HG02884 (cell line): ENCODE results near the gene RIOK3.
"Not testable (repeated sequence)": the region's sequence is repeated elsewhere in the genome, so short reads cannot be mapped to it uniquely, and the experiment has no call there.

Experiments used
- ATAC-seq: cut with Tn5 transposase; IDR thresholded peaks from one replicate; pipeline ENCODE4 v1.9.1; 2021; ENCODE audit warnings: mild to moderate bottlenecking, moderate library complexity; ENCODE audit not compliant: unreplicated experiment

Gene RIOK3

DNA sequence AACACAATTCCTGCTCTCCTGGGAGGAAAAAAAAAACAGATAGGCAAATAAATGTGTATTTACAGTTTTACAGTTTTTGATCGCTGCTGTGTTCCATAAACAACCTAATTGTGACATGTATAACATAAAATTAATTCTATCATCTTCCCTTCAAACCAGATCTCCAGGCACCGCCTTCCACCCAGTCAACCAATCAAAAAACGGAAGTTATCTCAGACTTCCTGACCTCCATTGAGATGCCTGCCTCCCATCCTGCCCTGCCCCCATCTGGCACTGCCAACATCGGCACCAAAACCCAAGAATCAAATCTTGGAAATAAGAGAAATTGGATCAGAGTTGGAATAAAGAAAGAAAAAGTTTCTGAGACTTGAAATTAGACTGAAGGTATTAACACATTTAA, 3.1 kb upstream of the RIOK3 start:
- ATAC-seq = no peak

DNA sequence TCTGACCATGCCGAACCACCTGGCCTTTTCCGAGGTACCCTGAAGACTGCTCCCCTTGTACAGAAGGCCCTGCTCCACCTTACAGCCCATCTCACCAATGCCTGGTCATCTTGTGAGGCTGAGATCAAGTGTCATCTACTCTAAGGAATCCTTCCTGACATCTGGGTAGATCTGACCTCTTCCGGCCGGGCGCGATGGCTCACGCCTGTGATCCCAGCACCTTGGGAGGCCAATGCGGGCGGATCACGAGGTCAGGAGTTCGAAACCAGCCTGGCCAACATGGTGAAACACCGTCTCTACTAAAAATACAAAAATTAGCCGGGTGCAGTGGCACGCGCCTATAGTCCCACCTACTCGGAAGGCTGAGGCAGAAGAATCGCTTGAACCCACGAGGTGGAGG, 2.1 kb upstream of the RIOK3 start:
- ATAC-seq = no peak

DNA sequence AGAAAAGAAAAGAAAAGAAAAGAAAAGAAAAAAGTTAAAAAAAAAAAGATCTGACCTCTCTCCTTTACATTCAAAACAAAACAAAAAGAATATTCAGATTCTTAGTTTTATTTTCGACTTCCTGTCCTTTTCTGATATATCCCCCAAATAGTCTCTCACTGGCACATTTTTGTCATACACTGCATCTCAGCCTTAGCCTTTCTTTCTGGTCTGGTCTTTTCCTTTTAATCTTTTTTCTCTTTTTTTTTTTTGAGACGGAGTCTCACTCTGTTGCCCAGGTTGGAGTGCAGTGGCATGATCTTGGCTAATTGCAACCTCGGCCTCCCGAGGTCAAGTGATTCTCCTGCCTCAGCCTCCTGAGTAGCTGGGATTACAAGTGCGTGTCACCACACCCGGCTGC, 1.6 kb upstream of the RIOK3 start:
- no peak for ATAC-seq

DNA sequence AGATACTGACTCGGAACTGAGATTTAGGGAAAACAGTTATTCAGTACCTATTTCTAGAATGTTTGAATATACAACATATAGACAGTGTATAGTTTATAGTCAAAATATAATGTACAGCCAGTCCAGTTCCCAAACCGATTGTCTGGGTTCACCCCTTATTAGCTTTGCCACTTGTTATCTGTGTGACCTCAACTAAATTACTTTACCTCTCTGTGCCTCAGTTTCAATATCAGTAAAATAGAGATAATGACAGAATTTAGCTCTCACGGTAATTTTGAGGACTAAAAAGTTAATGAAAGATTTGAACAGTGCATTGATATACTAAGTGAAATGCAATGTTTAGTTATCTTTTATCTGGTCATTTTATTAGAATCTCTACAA, 750 bp upstream of the RIOK3 start:
- ATAC-seq = no peak

DNA sequence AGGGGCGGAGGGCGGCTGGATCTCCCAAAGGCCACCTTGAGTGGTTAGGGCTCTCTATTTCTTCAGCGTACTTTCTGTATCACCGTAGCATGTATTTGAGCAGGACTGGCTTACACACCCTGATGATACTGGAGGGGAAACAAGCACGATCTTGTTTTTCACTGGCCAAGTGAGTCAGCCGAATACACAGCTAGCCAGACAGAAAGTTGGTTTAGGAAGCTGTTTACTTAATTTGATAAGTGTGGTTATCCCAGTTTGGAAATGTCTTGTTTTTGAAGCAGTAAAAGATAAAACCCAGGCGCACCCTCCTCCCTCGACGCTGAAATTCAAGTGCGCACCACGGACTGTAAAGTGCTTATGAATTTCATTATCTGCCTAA, 582 bp downstream of the RIOK3 start:
- peak; percentile 6 for ATAC-seq

DNA sequence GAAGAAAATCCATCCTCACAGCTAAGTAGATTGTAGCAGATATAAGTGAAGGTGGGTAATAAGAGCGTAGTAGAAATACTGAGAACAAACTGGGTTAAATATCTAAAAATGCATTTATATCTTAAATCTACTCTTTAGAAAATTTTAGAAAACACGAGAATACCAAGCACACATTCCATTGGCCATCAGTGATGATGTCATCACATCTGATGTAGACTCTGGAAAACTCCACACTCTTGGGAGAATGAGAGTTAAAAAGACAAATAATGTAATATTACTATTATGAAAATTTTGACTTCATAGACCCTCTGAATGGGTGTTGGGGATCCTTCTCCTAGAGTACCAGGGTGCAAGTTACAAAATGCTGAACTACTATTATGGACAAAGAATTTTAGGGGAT, 3.7 kb downstream of the RIOK3 start:
- no peak for ATAC-seq

DNA sequence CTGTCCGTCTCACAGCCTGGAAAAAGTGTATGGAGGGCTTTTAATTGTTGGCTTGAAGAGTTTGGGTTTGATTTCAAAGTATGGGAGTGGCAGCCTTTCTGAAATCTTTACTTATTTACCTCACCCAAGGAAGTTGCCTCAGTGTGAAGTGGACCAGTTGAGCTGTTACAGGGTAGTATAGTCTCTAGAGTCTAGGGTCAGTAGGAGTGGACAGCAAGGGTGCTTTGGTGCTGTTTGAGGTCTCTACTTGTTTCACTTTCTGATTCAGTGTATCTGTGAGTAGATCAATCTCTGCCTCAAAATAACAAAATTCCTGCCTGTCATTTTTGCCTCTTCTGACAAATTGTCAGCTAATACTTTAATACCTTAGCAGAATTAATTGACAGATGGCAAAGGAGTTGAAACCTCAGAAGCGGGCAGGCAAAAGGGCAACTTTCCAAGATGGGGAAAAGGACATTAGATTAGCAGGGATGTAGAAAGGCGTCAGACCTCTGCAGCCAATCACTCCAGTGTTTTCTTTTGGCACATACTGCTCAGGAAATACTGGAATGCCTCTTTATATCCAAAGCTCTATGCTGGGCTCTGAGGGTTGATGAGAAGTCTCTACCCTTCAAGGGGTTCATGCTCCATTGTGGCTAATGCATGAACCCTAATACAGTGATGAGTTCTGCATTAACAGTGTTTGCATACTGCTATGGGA, 5.9 kb downstream of the RIOK3 start:
- ATAC-seq = no peak

DNA sequence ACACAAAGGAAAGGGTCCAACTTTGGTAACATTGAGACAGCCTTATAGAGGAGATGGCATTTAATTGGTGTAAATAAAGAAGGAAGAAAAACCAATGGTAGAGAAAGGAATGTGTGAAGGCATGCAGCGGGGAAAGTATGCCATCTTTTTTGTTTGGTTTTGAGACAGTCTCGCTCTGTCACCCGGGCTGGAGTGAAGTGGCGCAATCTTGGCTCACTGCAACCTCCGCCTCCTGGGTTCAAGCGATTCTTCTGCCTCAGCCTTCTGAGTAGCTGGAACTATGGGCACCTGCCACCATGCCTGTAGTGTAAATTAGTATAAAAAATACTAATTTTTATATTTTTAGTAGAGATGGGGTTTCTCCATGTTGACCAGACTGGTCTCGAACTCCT, 6.4 kb downstream of the RIOK3 start:
- ATAC-seq = no peak

DNA sequence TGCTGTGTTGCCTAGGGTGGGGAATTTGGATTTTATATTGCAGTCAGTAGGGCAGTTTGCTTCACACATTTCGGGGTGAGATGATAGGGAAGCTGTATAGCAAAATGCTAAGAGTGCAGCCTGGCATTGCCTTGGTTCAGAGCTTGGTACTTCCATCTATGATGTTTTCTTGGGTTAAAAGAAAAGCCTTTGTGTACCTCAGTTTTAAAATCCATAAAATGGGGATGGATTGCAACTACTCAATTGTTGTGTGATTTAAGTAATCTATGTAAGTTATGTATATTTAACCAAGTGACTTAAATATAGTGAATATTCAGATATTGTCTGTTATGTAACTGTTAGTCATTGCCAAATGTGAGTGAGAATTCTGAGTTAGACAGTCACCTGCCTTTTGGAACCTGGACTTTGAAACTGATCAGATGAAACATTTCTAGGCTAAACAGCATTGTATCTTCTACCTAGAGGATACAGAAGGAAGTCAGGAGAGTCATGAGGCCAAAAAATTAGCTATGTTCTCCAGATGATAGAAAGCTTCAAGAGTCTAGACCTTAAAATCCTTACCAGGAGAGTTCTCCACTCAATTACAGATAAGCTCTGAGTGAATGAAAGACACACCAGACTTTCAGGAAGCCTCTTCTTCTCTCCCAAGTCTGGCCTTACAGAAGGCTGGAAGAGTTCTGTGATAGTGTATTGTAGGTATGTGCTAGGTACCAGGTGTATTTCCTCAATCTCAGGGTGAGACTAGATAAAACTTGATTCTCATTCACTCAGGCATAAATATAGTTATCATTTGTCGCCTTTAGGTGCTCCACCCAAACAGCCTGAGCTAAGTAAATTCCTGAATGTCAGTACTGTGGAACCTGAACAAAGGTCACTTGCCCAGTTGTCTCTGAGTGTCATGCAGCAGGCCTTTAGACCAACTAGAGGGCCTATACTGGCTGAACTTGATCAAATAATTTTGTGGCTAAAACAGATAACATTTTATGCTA, 7.5 kb downstream of the RIOK3 start:
- no peak for ATAC-seq

DNA sequence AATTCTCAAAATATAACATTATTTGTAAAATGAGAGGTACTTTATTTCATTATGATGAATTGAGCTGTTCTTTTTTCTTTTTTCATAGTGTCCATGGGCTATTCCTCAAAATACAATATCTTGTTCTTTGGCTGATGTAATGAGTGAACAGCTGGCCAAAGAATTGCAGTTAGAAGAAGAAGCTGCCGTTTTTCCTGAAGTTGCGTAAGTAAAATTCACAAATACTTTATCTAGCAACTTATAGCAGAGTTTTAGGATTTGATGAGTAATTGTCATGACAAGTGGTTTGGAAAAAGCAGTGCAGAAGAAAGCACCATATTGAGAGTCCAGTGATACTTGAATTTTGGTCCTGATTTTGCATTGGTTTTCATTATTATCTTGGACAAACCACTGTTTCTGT, 9.8 kb downstream of the RIOK3 start:
- ATAC-seq = no peak

DNA sequence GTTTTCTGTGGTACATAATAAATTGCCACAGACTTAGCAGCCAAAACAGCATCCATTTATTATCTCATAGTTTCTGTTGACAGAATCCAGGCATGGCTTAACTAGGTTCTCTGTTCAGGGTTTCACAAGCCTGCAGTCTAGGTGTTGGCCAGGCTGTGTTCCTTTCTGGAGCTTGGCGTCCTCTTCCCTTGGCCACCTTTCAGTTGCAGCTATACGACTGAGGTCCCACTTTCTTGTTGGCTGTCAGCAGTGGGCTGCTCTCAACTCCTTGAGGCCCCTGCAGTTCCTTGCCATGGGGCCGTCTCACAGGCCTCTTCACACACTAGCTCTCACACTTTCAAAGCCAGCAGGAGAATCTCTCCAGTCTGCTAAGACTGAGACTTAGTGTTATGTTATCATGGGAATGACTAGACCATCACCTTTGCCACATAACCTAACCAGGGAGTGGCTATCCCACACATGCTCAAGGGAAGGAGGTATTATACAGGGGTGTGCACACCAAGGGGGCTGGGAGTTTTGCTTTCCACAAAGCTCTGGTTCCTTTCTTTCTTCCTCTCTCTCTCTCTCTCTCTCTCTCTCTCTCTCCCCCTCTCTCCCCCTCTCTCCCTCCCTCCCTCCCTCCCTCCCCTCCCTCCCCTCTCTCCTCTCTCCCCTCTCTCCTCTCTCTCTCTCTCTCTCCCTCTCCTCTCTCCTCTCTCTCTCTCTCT, 15.8 kb downstream of the RIOK3 start:
- no peak for ATAC-seq

DNA sequence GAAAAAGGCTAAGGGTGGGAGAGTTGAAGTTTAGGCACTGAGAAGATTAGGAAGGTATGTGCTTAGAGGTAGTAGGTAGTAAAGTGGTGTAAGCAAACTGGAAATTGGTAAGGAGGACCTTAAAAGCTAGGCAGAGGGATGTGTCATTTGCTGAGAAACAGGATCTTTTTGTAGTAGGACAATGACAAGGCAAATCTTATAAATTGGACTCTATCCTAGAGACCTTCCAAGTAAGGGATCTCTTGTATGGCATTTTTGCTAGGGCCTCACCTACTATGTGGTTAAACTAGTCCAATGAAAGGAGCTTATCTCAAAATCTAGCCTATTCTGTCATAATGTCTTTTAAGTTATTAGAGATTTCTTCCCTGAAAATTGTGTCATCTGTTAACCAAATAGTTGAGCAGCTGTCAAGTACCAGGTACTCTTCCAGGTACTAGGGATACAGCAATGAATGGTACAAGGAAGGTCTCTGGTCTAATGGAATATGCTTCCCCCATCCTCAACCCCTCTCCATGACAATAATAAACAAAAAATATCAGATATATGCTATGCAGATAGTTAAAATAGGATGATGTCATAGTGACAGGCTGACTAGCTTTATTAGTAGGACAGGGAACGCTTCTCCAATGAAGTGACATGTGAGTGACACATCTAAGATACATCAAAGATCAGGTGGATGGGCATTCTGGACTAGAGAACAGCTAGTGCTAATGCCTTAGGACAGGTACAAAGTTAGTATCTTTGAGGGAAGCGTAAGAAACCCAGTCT, 17.7 kb downstream of the RIOK3 start:
- ATAC-seq = no peak

DNA sequence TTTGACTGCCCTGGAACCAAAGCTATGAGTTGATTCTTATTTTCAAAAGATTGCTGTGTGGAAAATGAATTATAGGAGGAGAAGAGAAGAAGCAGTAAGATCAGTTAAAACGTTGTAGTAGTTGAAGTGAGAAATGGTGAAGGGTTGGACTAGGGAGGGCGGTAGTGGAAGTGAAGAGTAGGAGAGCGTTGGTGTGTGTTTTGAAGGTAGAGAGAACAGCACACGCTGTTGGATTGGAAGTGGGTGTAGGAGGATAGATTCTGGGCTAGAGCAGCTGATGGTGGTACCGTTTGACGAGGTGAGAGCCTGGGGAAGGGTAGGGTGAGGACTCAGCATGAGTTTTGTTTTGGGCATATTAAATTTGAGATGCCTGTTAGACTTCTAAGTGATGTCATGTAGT, 18.4 kb downstream of the RIOK3 start:
- no peak for ATAC-seq

DNA sequence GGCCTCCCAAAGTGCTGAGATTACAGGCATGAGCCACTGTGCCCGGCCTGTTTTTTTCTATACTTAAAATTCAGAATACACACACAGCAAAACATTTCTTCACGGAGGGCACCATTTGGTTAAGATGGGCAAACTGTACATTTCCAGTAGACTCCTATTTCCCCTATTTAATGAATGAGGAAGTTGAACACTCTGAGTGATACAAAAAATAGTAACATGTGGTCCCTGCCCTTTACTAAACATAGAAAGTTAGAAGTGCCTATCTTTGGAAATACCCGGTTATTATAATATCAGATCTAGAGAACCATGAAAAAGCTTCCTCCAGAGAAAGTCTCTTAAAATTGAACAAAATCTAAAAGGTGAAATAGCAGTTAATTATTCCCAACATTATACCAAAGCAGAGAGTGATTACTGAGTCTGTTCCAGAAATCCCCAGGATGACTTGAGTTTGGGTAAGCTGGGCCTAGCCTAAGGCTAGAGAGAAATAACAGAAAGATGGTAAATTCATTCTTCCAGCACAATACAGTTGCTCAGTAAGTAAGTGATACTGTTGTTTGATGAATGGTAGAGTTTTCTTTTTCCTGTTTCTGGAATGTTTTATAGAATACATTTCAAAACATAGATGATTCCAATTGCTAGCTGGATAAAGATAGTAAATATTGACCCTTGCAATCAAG, 26.9 kb downstream of the RIOK3 start:
- ATAC-seq = peak; percentile 52

DNA sequence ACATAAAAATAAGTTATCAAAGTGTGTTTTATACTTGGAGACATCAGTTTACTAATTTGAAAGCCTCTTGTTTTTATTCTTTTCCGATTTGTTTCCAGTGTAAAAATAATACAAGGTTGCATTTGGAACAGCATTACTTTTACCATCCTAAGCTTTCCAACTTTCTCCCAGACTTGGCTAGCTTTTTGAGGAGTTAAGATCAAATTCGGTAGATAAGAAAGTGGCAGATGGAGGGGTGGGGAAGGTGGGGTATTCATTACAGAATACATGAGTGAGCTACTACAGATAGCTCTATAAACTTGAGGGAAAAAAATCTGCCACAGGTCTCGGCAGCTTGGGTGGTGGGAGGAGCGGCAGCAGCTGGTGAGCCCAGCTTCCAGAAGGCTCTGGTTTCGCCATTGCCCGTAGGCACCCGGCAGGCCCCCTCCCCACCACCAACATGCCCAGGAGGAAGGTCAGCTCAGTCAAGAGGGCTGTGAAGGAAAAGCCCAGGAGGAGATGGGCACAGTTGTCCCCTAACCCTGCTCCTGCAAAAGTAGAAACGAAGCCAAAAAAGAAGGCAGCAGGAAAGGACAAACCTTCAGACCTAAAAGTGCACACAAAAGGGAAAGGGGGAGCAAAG, 31.6 kb downstream of the RIOK3 start:
- ATAC-seq = no peak

DNA sequence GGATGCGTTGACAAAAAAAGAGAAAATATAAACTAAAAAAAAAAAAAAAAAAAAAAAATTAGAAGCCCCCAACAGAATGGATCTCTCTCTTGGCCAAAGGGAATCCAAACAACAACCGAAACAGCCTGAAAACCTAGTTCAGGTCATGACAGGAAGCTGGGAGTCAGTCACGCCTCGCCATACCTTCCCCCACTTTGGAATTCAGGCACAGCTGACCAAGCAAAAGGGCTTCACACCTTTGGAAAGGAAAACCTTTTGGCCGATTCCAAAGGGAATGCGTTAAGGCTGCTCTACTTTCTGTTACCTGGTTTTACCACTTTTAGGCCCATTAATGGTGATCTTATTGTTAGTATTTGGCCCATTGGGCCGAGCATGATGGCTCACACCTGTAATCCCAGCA, 32.3 kb downstream of the RIOK3 start:
- no peak for ATAC-seq

DNA sequence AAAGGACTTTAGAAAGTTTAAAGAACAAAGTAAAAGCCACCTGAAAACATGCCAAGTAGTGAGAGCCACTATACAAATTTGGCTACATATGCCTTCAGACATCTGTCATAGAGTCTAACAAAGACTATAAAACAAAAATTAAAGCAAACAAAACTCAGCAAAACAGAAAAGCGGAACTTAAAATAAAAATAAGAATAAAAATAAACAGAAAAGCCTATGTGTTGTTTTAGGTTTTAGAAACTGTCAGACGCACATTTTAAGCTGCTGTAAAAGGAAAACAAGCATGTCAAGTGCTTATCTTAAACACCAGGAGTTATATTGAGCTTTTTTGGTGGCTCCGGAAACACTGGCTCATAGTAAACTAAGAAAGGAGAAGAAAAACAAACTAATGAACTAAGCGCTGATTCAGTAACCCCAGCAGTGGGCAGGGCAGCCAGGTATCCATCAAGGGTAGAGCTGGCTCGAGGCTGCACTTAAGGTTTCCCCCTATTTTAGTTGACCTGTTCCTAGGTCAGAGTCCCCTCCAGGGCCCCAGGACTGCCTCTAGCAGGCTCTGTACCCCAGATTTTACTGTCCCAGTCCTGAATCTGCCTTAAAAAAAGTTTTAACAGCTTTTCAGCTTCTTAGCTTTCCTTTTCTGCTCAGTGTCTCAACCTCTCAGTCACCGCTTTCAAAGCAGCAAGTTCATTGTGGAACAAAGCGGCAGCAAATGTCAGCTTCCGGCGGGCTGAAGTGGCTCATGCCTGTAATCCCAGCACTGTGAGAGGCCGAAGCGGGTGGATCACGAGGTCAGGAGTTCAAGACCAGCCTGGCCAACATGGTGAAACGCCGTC, 34.9 kb downstream of the RIOK3 start:
- peak; percentile 76 for ATAC-seq

DNA sequence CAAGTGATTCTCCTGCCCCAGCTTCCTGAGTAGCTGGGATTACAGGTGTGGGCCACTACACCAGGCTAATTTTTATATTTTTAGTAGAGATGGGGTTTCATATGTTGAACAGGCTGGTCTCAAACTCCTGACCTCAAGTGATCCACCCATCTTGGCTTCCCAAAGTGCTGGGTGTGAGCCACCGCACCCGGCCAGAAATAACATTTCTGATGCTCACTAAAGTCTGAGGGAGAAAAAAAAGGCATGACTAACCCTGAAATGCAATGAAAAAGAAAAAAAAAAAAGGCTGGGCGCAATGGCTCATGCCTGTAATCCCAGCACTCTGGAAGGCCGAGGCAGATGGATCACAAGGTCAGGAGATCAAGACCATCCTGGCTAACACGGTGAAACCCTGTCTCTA, 36.5 kb downstream of the RIOK3 start:
- ATAC-seq = not testable (repeated sequence)

DNA sequence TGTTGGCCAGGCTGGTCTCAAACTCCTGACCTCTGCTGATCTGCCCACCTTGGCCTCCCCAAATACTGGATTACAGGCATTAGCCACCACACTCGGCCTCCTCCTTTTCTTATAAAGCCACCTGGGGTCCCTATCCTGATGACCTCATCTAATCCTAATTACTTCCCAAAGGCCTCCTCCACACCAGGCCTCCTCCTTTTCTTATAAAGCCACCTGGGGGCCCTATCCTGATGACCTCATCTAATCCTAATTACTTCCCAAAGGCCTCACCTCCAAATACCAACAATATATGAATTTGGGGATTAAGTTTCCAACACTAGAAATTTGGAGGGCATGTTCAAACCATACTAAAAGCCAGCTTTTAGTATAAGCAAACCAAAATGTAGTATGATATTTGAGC, 40.6 kb downstream of the RIOK3 start:
- ATAC-seq = no peak
